Cerebellar nuclear complex (tissue), 1 donor: ENCODE measurements around the gene IFNA5.

Experiments
- DNase-seq, 2 experiments: peaks; one replicate each; lab custom pipeline; 2025; lab: John Stamatoyannopoulos, UW

IFNA5 gene

GRCh38 chr9:21305213-21305612, at the start of gene IFNA5:
IFNA5 (minus strand) TSS chr9:21305313; CDS start chr9:21305256, 57 bp downstream.
- no peak for DNase-seq

DNA sequence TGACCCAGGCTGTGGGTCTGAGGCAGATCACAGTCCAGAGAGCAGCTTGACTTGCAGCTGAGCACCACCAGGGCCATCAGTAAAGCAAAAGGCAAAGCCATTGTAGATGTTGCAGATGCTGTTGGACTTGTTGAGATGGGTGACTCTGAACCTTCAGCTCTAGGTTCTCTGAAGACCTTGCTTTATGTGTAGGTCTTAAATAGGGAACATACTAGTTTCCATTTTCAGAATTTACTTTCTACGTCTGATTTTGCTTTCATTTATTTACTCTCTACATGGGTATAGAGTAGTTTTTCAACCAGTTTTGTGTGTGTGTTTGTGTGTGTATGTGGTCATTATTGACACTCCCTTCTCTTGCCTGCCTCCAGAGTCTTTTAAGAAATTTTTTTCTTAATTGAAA, 45.7 kb upstream of the IFNA5 start, which contains the start of gene IFNA6:
Gene IFNA6, minus strand, starts transcription at position 101 of the 400 bp plus-strand sequence. Its CDS starts 0 bp downstream, at position 101.
- DNase-seq = no peak

GRCh38 chr9:21348430-21348970, 43.4 kb upstream of the IFNA5 start:
- DNase-seq = no peak

DNA sequence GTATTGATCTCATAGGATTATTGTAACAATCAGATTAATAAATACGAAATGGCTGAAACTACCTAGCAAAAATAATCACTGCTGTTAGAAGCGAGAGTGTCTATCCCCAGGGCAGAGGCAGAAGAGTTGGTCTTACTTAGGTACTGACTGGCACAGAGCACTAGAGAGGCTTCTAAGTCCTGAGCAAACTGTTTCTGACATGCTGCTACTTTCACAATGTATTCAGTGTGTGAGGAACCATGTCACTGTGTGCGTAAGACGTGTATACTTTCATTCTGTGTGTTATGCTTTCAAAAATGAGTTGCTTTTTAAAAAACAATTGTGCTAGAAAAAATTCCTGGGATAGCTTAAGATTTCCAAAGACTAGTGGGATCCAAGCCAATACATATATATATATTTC, 35.6 kb upstream of the IFNA5 start:
- no peak for DNase-seq

GRCh38 chr9:21336457-21336856, 31.3 kb upstream of the IFNA5 start:
- no peak for DNase-seq

DNA sequence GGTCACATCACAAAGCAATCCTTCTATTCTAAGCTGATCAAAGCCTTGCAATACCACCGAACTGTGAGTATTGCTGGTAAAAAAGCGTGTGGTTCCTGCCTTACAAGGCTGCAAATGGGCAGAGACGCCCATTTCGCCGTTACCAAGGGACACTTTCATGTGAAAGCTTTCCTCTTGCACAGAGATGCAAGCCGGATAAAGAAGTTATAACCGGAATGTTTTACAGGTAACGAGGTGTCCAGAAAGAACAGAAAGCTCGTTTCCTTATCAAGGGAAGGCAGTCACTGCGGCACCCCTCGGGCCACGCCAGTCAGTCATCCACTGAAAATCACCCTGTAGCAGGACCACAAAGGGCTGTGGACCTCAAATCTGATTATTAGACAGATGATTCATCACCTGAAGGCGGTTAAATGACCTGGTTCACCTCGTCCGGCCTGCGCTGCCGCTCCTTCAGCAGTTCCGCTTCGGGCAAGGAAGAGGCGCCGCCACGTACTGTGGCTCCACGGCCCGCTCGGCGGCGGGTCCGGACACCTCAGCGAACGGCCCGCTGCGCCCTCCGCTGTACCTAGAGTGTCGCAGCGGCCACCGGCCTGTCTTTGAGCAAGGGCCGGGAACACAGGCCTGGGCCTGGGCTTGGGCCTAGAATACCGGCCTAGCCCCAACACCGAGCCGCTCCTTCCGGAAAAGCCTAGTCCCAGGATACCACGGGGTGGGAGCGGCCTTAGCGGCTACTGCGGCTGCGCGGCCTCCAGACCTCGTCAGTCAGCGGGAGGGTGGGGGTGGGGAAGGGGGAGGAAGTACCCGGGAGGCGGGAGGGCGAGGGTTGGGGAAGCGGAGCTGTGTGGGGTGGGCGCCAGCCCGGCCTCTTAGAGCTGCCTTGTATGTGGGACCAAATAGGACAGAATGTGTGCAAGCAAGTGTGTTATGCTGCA, 29.9 kb upstream of the IFNA5 start, which contains the start of gene KLHL9:
Gene KLHL9, minus strand, starts transcription at position 704 of the 932 bp plus-strand sequence. Its CDS starts 545 bp downstream, at position 159.
- peak in 1 of 2 experiments; percentile 67 for DNase-seq

DNA sequence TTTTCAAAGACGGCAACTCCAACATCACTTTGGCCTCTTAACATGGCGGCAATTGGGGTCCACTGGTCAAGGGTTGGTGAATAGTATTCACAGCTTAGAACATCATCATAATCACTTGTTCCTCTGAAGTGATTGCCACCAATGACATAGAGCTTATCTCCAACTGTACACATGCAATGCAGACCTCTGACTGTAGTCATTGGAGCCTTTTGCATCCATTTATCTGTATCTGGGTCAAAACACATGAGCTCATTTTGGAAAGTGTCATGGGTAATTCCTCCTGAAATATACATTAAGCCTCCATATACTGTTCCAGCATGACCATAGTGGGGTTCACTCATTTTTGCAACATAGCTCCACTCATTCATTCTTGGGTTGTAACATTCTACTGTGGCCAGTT, 28.1 kb upstream of the IFNA5 start:
- no peak for DNase-seq

DNA sequence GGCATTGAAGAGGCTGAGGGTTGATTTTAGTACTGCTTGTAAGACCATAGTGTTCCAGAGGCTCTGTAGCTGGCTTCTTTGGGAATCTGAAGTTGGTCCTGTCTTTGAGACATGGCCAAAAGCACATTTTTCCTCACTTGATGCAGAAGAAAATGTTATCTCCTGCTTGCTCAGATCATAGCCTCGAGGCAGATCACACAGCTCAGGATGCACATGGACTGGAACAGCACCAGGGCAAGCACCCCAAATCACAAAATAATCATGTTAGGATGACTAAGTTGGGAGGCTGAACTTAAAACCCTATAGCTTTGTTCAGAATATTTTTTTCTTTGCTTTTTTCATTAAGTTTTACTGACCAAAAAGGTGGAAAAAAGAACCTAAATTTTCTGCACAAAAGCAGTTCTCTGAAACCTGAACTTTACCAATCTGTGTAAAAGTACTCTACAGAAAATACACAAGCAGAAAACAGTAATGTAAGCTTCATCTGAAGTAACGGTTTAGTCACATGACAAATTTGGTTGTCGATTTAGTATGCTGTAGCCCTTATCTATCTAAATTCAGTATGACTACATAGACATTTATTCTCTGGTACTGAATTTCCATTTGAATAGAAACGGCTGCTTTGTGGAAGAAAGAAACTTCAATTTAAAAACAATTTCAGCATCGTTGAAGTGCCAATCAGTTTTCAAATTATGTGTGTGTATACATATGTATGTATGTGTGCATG, 26.7 kb upstream of the IFNA5 start:
- DNase-seq = no peak

DNA sequence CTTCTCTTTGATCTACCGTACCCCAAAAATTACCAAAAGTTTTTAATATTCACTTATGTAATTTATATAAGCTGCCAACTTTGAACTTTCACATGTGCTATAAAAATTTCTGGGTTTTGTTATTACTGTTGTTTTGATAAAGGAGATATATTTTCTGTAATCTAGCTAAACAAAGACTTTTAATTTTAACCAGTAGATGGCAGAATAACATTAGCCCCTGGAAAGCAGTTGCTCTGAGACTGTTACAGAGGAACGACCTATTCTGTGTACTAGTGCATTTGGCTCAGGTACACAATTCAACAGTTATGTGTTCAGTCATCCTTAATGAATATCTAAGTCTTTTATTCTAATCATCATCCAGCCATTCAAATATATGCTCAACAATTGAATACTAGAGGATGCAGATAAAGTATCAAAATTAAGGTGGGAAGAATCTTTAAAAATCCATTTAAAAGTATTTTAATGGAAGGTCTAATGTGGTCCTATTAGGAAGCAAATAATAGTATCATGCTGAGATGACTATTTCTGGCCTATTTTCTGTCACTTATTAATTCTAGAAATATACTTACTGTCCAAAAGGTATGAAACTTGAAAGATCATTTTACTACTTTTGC, 21.5 kb upstream of the IFNA5 start:
- DNase-seq = peak in 1 of 2 experiments; percentile 60

DNA sequence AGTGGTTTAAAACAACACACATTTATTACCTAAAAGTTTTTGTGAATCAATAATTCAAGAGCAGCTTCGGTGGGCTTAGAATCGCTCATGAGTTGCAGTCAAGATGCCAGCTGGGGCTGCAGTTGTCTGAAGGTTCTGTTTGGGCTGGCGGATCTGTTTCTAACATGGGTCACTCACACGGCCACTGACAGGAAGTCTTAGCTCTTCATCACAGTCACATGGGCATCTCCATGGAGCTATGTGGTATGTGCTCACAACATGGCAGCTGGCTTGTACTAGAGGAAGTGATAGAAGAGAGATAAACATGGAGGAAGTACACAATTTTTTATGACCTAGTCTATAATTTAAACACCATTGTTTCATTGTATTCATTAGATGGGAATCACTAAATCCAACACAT, 18.9 kb upstream of the IFNA5 start:
- no peak for DNase-seq

DNA sequence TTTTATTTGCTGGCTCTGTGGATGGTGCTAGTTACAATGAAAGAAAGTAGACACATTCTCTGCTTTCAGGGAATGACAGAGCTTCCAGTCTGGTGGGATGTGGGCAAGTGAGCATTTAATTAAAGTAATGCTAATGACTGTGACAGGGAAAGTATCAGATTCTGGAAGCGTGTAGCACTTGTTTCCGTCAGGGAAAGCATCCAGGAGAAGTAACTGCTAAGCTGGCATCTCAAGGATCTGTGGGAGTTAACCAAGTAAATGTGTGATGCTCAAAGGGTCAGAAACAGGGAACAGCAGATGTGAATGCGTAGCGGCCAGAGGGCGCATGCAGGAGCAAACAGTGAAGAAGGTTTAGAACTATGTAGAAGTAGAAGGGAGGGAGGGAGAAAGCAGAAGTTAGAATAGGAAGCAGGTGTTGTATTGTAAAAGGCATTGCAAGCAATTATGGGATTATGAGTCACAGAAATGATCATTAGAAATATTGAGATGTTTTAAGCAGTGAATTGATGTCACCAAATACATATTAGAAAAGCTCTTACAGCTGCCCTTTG, 17.9 kb upstream of the IFNA5 start:
- DNase-seq = no peak

- no peak for DNase-seq
These were observed 15.4 kb upstream of the IFNA5 start for GRCh38 chr9:21320465-21320864.

GRCh38 chr9:21317956-21318923, 13.1 kb upstream of the IFNA5 start:
- peak in 1 of 2 experiments; percentile 24 for DNase-seq

DNA sequence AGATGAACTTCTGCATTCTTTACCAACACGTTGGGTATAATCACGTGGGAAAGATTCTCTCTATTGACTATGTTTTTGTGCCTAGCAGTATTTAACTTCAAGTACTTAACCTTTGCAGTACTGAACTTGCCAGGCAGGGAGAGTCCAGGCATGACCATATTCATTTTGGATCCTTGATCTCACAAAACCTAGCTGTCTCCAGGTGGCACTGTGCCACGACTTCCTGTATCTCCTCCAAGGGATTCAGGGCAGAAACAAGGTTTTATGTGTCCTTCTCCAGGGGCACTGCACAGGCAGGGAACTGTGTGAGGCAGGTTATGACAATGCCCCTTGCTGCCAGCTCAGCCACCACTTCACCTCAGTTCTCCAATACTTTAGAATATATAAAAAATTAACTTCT, 11.7 kb upstream of the IFNA5 start:
- no peak for DNase-seq

DNA sequence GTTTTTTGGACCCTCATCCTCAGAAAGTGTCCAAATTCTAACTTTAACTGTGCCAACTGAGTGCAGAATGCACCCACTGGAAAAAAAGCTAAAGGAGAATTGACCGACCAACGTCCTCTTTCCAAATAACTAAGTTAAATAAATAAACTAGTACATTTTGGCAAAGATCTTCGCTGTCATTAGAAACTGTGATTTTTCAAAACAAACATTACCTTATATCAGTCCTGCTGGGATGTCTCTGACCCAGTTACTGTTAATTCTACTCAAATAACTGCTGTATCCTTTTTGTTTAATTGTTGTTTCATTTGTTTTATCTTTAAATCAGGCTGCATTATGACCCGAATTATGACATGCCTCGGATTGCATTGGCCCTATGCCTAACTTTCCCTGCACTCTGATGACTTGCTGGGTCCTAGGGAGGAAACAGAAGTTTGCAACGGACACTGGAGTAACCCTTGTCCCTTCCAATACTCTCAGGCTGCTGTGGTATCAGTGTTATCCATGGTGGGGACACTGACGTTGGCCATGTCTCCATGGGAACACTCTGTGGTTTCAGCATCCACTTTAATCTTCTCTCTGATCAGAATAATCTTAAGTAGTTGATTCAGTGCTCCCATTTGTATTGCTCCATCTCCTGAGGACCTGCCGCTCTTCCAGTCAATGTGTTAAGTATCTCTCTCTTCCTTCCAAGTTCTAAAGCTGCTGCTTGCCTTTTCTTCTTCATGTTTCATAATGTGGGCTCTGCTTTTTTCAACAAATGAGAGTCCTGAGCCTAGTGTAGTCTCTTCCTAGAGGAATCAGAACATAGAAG, 11.1 kb upstream of the IFNA5 start:
- no peak for DNase-seq

- DNase-seq = no peak
These were observed 9.0 kb upstream of the IFNA5 start for GRCh38 chr9:21314152-21314551.

- no peak for DNase-seq
These were observed 6.8 kb upstream of the IFNA5 start for GRCh38 chr9:21311889-21312288.

DNA sequence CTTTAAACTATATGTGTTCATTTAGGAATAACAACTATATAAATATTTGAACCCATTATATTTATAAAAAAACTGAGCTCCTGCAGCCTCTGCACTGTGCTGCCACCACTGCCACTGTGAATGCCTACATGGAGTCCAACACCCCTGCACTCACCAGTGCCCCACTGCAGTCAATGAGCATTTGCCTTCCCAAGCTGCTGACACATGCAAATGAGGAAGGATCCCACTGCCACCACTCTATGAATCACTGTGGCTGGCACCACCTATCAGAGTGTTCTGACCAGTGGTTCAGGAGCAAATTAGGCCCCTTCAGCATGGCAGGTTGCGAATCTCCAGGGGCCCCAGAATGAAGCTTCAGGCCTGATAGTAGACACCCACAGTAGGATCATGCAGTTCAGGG, 9.1 kb downstream of the IFNA5 start:
- DNase-seq = no peak

DNA sequence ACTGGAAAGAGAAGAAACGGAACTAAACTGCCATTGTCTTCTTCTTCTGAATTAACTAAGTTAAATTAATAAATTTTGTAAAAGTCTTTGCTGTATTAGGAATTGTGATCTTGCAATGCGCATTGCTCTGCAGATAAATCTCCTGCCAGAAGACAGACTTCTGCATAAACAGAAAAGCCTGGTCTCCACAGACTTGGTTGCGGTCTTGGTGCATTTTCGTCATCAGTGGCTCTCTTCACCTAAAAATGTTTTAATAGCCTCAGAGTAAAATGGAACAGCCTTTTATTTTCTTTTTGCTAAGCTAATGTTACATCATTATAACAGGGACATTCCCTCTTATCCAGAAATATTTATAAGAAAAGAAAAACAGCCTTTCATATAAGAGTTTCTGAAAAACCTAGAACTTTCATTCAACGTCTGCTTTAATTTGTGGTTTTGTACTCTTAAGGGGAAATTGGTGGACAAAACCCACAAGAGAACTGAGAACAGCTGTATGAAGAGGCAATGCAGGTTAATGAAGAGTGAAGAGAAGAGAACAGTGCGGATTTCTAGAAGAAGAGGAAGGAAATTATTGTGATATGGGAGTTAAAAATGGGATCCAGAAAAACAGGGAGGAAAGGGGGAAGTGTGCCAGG, 10.1 kb downstream of the IFNA5 start:
- no peak for DNase-seq
